Measurements from ENCODE around the gene FAM107B. TPM values are rescaled to one million over a fixed set of nuclear protein-coding genes. Genes with fewer than 3 reads are reported as not detected.
A peak's percentile ranks its signal among the peaks of the same experiment; 100 is the strongest.

Gene FAM107B
- total RNA-seq, 1 donor from 2014 or later = 40.7 TPM

DNA sequence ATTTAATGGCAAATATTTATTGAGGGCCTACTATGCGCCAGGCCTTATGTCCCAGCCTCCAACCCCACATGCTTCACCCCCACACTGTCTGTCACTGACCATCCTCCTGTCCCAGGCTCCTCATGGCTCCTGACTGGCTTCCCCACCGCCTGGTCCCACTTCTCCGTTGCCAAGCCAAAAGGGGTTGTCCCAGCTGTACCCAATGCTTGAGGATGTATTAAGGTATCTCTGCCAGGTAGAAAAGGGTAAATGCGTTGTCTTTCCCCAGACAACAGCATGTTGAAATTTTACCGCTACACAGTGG, 275.1 kb downstream of the FAM107B start:
- Mint-ChIP-seq H3K4me3 (ENCODE audit: unreplicated experiment) (no peak overlapping the region), H3K4me1 (ENCODE audit: unreplicated experiment) (peaks cover 10% of the 10 kb centered on the region), H3K36me3 (ENCODE audit: unreplicated experiment) (no peaks in the 10 kb centered on the region), H3K9me3 (ENCODE audit: unreplicated experiment) (no peaks in the 10 kb centered on the region), H3K27ac (ENCODE audit: unreplicated experiment) (no peak overlapping the region), H3K27me3 (ENCODE audit: unreplicated experiment) (no peaks in the 10 kb centered on the region)
- TF ChIP-seq, protein P1, sequence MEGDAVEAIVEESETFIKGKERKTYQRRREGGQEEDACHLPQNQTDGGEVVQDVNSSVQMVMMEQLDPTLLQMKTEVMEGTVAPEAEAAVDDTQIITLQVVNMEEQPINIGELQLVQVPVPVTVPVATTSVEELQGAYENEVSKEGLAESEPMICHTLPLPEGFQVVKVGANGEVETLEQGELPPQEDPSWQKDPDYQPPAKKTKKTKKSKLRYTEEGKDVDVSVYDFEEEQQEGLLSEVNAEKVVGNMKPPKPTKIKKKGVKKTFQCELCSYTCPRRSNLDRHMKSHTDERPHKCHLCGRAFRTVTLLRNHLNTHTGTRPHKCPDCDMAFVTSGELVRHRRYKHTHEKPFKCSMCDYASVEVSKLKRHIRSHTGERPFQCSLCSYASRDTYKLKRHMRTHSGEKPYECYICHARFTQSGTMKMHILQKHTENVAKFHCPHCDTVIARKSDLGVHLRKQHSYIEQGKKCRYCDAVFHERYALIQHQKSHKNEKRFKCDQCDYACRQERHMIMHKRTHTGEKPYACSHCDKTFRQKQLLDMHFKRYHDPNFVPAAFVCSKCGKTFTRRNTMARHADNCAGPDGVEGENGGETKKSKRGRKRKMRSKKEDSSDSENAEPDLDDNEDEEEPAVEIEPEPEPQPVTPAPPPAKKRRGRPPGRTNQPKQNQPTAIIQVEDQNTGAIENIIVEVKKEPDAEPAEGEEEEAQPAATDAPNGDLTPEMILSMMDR (IDR thresholded peaks at IDR 0.05) = no peak
- DNase-seq (ENCODE audit: extremely low spot score, unreplicated experiment) = no peak

GRCh38 chr10:14498326-14498725, 276.4 kb downstream of the FAM107B start:
- TF ChIP-seq, protein P1 (IDR thresholded peaks at IDR 0.05) = no peak
- Mint-ChIP-seq H3K27ac (ENCODE audit: unreplicated experiment) (no peak overlapping the region), H3K4me1 (ENCODE audit: unreplicated experiment) (peaks cover 10% of the 10 kb centered on the region), H3K4me3 (ENCODE audit: unreplicated experiment) (no peak overlapping the region), H3K36me3 (ENCODE audit: unreplicated experiment) (no peaks in the 10 kb centered on the region), H3K27me3 (ENCODE audit: unreplicated experiment) (no peaks in the 10 kb centered on the region), H3K9me3 (ENCODE audit: unreplicated experiment) (no peaks in the 10 kb centered on the region)
- no peak for DNase-seq (ENCODE audit: extremely low spot score, unreplicated experiment)

GRCh38 chr10:14491811-14492210, 282.9 kb downstream of the FAM107B start:
- H3K4me1 Mint-ChIP-seq (ENCODE audit: unreplicated experiment) = peaks cover 27% of the 10 kb centered on the region
- no peaks in the 10 kb centered on the region for H3K9me3 Mint-ChIP-seq (ENCODE audit: unreplicated experiment)
- no peak overlapping the region for H3K27ac Mint-ChIP-seq (ENCODE audit: unreplicated experiment)
- TF ChIP-seq, protein P1 (IDR thresholded peaks at IDR 0.05) = no peak
- no peak for DNase-seq (ENCODE audit: extremely low spot score, unreplicated experiment)
- H3K36me3 Mint-ChIP-seq (ENCODE audit: unreplicated experiment) = peaks cover 2% of the 10 kb centered on the region
- H3K27me3 Mint-ChIP-seq (ENCODE audit: unreplicated experiment) = no peaks in the 10 kb centered on the region
- H3K4me3 Mint-ChIP-seq (ENCODE audit: unreplicated experiment) = no peak overlapping the region

- H3K27me3 Mint-ChIP-seq (ENCODE audit: unreplicated experiment) = no peaks in the 10 kb centered on the region
- TF ChIP-seq, protein P1 (IDR thresholded peaks at IDR 0.05) = no peak
- peaks cover 29% of the 10 kb centered on the region for H3K4me1 Mint-ChIP-seq (ENCODE audit: unreplicated experiment)
- H3K9me3 Mint-ChIP-seq (ENCODE audit: unreplicated experiment) = peaks cover 5% of the 10 kb centered on the region
- no peak overlapping the region for H3K4me3 Mint-ChIP-seq (ENCODE audit: unreplicated experiment)
- H3K27ac Mint-ChIP-seq (ENCODE audit: unreplicated experiment) = no peak overlapping the region
- no peak for DNase-seq (ENCODE audit: extremely low spot score, unreplicated experiment)
- H3K36me3 Mint-ChIP-seq (ENCODE audit: unreplicated experiment) = peaks cover 2% of the 10 kb centered on the region
Observed at GRCh38 chr10:14489522-14490177, 285.0 kb downstream of the FAM107B start.

- Mint-ChIP-seq H3K4me3 (ENCODE audit: unreplicated experiment) (no peak overlapping the region), H3K27ac (ENCODE audit: unreplicated experiment) (peak overlapping the region; percentile 57), H3K27me3 (ENCODE audit: unreplicated experiment) (no peaks in the 10 kb centered on the region), H3K9me3 (ENCODE audit: unreplicated experiment) (peaks cover 5% of the 10 kb centered on the region), H3K36me3 (ENCODE audit: unreplicated experiment) (peaks cover 2% of the 10 kb centered on the region), H3K4me1 (ENCODE audit: unreplicated experiment) (peaks cover 29% of the 10 kb centered on the region)
- no peak for DNase-seq (ENCODE audit: extremely low spot score, unreplicated experiment)
- TF ChIP-seq, protein P1 (IDR thresholded peaks at IDR 0.05) = no peak
Observed at GRCh38 chr10:14487488-14487883, 287.2 kb downstream of the FAM107B start.
